Keratinocyte (primary cell): ENCODE measurements around the gene HNRNPM. TPM values are rescaled to one million over a fixed set of nuclear protein-coding genes. Genes with fewer than 3 reads are reported as not detected.

ENCODE experiments used
- DNase-seq: peaks from one replicate; pipeline ENCODE4 v3.0.0-alpha.2; 2011; ENCODE audit warnings: low read depth, missing footprints, low spot score
- FAIRE-seq: peaks from 2 replicates; lab custom pipeline; 2011; peaks lifted over from hg19 to GRCh38; lab: Jason Lieb, UNC
- H2AFZ ChIP-seq: 2 replicates; pipeline ENCODE4 v1.6.0; 2012; ENCODE audit warnings: low read length, control low read depth, inconsistent platforms; ENCODE audit not compliant: control insufficient read depth
- H3K27ac ChIP-seq: 2 replicates; pipeline ENCODE4 v1.5.1; 2011; ENCODE audit warnings: low read length; ENCODE audit not compliant: control insufficient read depth, insufficient read depth
- H3K27me3 ChIP-seq: 3 replicates; pipeline ENCODE4 v1.6.0; 2011; ENCODE audit warnings: low read length; ENCODE audit not compliant: control insufficient read depth, insufficient read depth; ENCODE audit errors: extremely low read depth
- H3K36me3 ChIP-seq, 2 experiments: 2 replicates in 1 of 2; 3 replicates in 1 of 2; pipeline ENCODE4 v1.5.1; 2011; ENCODE audit warnings: low read length in 2 of 2, mild to moderate bottlenecking in 1 of 2; ENCODE audit not compliant: control insufficient read depth in 2 of 2, insufficient read depth in 2 of 2; ENCODE audit errors: extremely low read depth in 1 of 2
- H3K4me1 ChIP-seq: 3 replicates; pipeline ENCODE4 v1.5.1; 2011; ENCODE audit warnings: low read length; ENCODE audit not compliant: control insufficient read depth, insufficient read depth; ENCODE audit errors: extremely low read depth
- H3K4me2 ChIP-seq: 3 replicates; pipeline ENCODE4 v1.6.0; 2011; ENCODE audit warnings: low read depth, low read length; ENCODE audit not compliant: control insufficient read depth, insufficient read depth; ENCODE audit errors: extremely low read depth
- H3K4me3 ChIP-seq, 3 experiments: fragments of 200-600 bp in 1 of 3; sonication (generic) in 1 of 3; 2 replicates in 2 of 3; 3 replicates in 1 of 3; pipeline ENCODE4 v1.5.1; 2011 to 2016; ENCODE audit warnings: low read length in 3 of 3, mild to moderate bottlenecking in 3 of 3, control low read depth in 2 of 3, inconsistent platforms in 1 of 3, low read depth in 1 of 3, mixed read lengths in 1 of 3, mixed run types in 1 of 3, moderate library complexity in 1 of 3; ENCODE audit not compliant: control insufficient read depth in 2 of 3, insufficient read depth in 2 of 3; ENCODE audit errors: extremely low read depth in 1 of 3
- H3K79me2 ChIP-seq: 2 replicates; pipeline ENCODE4 v1.6.0; 2012; ENCODE audit warnings: low read length; ENCODE audit not compliant: control insufficient read depth, insufficient read depth
- H3K9ac ChIP-seq: 3 replicates; pipeline ENCODE4 v1.6.0; 2011; ENCODE audit warnings: low read length; ENCODE audit not compliant: control insufficient read depth, insufficient read depth; ENCODE audit errors: extremely low read depth
- H3K9me1 ChIP-seq: 3 replicates; pipeline ENCODE4 v1.6.0; 2011; ENCODE audit warnings: low read length; ENCODE audit not compliant: control insufficient read depth, insufficient read depth; ENCODE audit errors: extremely low read depth
- H3K9me3 ChIP-seq: 2 replicates; pipeline ENCODE4 v1.5.1; 2012; ENCODE audit warnings: low read depth, low read length; ENCODE audit not compliant: control insufficient read depth
- H4K20me1 ChIP-seq: 3 replicates; pipeline ENCODE4 v1.6.0; 2011; ENCODE audit warnings: low read length; ENCODE audit not compliant: control insufficient read depth, insufficient read depth; ENCODE audit errors: extremely low read depth
- EZH2 ChIP-seq: IDR thresholded peaks from one replicate; pipeline ENCODE4 v1.6.1; 2012; ENCODE audit warnings: inconsistent platforms, mild to moderate bottlenecking, low read length, moderate library complexity
- dilution Hi-C: fragments of 300-500 bp; cut with MboI; formaldehyde crosslinking; loops from one replicate; pipeline ENCODE4 v1.7.0; 2020; ENCODE audit warnings: low sequenced_read_pairs; ENCODE audit not compliant: extremely low pct_ligation_motif_present
- polyA plus RNA-seq, 5 experiments: library from polyadenylated mRNA; depleted of rRNA in 3 of 5; stranded (reverse) in 3 of 5; stranded (forward) in 1 of 5; unstranded in 1 of 5; fragments of >200 nt; gene quantifications; 1 replicate in 1 of 5; 2 replicates in 3 of 5; 3 replicates in 1 of 5; pipeline versions ENCODE4 v1.2.1 to v1.2.3, GENCODE V29; 2011 to 2012; ENCODE audit warnings: missing spikeins in 2 of 5, low read depth in 1 of 5, low replicate concordance in 1 of 5
- TF ChIP-seq, protein P1 (sequence below), 3 experiments: IDR thresholded peaks in 1 of 3; conservative IDR thresholded peaks in 1 of 3; optimal IDR thresholded peaks in 1 of 3; 2 replicates in 2 of 3; 3 replicates in 1 of 3; pipeline versions ENCODE3 to v1.5.1; 2011; ENCODE audit warnings: low read length in 3 of 3, mild to moderate bottlenecking in 3 of 3, moderate library complexity in 2 of 3, control low read depth in 1 of 3, inconsistent platforms in 1 of 3; ENCODE audit not compliant: insufficient read depth in 2 of 3; ENCODE audit errors: extremely low read depth in 1 of 3

The HNRNPM gene
- polyA plus RNA-seq, 1 donor (not counting 4 experiments of a cell fraction or from before 2014, with no cell fraction given): 126 TPM

DNA sequence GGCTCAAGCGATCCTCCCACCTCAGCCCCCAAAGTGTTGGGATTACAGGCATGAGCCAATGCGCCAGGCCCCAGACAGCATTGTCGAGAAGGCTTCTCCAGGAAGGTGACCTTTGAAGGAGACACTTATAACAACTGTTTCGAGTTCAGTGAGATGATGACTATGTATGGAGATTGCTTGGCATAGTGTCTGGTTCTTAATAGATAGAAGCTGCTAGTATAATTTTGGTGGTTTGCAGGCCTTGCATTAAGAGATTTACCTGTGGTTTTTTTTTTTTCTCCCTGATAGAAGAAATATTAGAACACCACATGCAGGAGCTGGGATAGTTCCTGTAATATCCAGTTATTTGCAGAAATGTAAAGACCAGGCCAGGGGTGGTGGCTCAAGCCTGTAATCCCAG is 28.0 kb upstream of the HNRNPM start:
- no peak for TF ChIP-seq EZH2
- TF ChIP-seq, protein P1, sequence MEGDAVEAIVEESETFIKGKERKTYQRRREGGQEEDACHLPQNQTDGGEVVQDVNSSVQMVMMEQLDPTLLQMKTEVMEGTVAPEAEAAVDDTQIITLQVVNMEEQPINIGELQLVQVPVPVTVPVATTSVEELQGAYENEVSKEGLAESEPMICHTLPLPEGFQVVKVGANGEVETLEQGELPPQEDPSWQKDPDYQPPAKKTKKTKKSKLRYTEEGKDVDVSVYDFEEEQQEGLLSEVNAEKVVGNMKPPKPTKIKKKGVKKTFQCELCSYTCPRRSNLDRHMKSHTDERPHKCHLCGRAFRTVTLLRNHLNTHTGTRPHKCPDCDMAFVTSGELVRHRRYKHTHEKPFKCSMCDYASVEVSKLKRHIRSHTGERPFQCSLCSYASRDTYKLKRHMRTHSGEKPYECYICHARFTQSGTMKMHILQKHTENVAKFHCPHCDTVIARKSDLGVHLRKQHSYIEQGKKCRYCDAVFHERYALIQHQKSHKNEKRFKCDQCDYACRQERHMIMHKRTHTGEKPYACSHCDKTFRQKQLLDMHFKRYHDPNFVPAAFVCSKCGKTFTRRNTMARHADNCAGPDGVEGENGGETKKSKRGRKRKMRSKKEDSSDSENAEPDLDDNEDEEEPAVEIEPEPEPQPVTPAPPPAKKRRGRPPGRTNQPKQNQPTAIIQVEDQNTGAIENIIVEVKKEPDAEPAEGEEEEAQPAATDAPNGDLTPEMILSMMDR (optimal IDR thresholded peaks at IDR 0.05 in 1 of 3, IDR thresholded peaks at IDR 0.05 in 1 of 3, conservative IDR thresholded peaks at IDR 0.05 in 1 of 3; ENCODE audit: extremely low read depth in 1 of 3, insufficient read depth in 2 of 3, low read length in 3 of 3): no peak
- H3K4me3 ChIP-seq: no peak overlapping the region
- H4K20me1 ChIP-seq: no peaks in the 10 kb centered on the region
- no peak overlapping the region for H3K27ac ChIP-seq
- no peaks in the 10 kb centered on the region for H3K79me2 ChIP-seq
- peaks cover 9% of the 10 kb centered on the region for H3K4me1 ChIP-seq
- no peaks in the 10 kb centered on the region for H3K9me3 ChIP-seq
- DNase-seq (no peak), FAIRE-seq (no peak)
- H2AFZ ChIP-seq: no peak overlapping the region
- no peaks in the 10 kb centered on the region for H3K9me1 ChIP-seq
- no peaks in the 10 kb centered on the region for H3K27me3 ChIP-seq
- no peak overlapping the region for H3K4me2 ChIP-seq
- no peak overlapping the region for H3K9ac ChIP-seq
- dilution Hi-C loops: no loop called here
- H3K36me3 ChIP-seq: no peaks in the 10 kb centered on the region

DNA sequence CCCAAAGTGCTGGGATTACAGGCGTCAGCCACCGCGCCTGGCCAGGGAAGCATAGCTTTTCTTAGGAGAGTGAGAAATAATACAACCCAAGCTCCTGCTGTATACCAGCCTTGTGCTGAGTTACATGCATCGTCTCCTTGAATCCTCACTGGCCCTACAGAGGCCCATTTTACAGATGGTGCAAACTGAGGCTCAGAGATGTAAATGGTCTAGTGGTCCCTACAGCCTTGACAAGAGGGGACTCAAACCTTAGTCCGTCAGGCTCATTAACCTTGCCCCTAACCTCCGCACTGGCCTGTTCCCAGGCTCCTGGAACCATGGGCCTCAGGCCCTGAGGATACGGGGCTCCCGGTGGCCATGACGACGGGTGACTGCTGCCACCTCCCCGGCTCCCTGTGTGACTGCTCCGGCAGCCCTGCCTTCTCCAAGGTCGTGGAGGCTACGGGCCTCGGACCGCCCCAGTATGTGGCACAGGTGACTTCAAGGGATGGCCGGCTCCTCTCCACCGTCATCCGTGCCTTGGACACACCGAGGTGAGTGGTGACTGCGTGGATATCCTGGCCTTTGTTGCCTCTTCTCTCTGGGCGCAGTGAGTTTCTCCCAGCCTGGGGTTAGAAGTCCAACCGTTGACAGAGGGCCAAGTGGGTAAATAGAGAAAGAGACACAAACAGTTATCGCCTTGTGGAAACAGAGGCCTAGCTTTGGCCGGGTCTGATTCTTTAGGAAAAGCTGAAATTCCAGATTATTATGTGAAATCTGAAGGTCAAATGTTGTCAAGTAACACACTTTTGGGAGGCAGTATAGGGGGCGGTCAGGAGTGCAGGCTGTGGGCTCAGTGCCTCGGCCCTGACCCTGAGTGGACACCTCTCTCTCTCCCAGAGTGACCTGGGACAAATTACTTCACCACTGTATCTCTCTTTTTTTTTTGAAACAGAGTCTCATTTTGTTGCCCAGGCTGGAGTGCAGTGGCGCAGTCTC is 23.0 kb upstream of the HNRNPM start:
- Histone ChIP-seq H3K4me3 (no peak overlapping the region), H3K9me1 (no peaks in the 10 kb centered on the region), H3K9ac (no peak overlapping the region), H3K36me3 (no peaks in the 10 kb centered on the region), H3K4me1 (peaks cover 12% of the 10 kb centered on the region), H3K79me2 (no peaks in the 10 kb centered on the region), H4K20me1 (no peaks in the 10 kb centered on the region), H2AFZ (no peak overlapping the region), H3K27ac (no peak overlapping the region), H3K4me2 (no peak overlapping the region), H3K27me3 (no peaks in the 10 kb centered on the region), H3K9me3 (no peaks in the 10 kb centered on the region)
- dilution Hi-C loops: no loop called here
- no peak for FAIRE-seq
- TF ChIP-seq EZH2: no peak
- TF ChIP-seq, protein P1 (optimal IDR thresholded peaks at IDR 0.05 in 1 of 3, IDR thresholded peaks at IDR 0.05 in 1 of 3, conservative IDR thresholded peaks at IDR 0.05 in 1 of 3; ENCODE audit: extremely low read depth in 1 of 3, insufficient read depth in 2 of 3, low read length in 3 of 3): no peak
- DNase-seq: no peak
